ENCODE results near the gene ARAP2.

ARAP2 gene

DNA sequence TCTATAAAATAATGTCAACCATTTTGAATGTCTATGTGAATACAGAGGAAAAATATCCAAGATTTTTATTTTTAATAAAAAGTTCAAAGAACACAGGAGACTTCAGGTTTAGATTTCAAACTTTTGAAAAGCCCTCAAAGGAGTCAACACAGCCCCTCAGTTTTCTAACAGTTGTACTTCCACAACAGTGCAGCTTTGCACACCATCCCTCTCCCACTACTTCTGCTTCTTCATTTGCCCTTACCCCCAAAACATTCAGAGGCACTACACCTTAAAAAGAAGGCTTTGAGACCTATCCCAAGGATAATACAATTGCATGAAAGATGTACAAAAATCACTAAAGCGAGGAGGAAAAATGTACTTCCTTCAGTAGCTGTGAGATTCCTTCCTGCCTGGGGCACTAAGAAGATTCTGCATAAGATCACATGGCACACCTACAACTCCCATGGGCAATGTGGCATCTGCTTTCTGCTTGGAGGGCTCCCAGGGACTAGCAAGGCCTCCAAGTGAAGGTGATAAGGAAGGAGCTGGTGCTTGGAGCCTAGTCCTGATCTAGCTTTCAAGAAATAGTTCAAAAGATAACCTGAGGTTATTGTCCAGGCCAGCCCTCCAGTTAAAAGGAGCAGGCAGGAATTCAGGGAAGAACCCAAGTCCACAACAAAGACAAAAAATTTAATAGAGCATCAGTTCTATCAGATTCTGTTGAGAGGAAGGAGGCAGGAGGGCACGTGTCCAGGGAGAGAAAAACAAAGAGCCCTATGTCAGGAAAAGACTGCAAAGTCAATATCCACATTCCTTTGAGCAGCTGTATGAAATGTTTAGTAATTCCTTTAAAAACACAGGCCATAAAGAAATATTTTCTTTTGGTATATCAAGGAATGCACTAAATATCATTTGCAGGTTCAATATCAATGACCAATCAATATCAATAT is 19.1 kb downstream of the ARAP2 start (continued):
- no peak for TF ChIP-seq HIC1 (tag by site-specific recombination; IDR thresholded peaks at IDR 0.05)

GRCh38 chr4:36222702-36223101 is 21.6 kb downstream of the ARAP2 start:
- TF ChIP-seq ZNF266 (tag by site-specific recombination; IDR thresholded peaks at IDR 0.05; ENCODE audit: low read depth) (no peak), SCRT2 (tag by site-specific recombination; IDR thresholded peaks at IDR 0.05) (no peak), ZNF2 (tag by site-specific recombination; IDR thresholded peaks at IDR 0.05) (no peak), ZNF645 (tag by site-specific recombination; IDR thresholded peaks at IDR 0.05) (no peak), ZNF558 (tag by site-specific recombination; IDR thresholded peaks at IDR 0.05) (no peak), TRIM28 (IDR thresholded peaks at IDR 0.05; ENCODE audit: borderline replicate concordance, low read length) (no peak), ZNF585B (tag by site-specific recombination; IDR thresholded peaks at IDR 0.05) (no peak), BCL11A (tag by site-specific recombination; IDR thresholded peaks at IDR 0.05; ENCODE audit: low read depth) (no peak), ZNF24 (tag by site-specific recombination; IDR thresholded peaks at IDR 0.05) (no peak), OVOL3 (tag by site-specific recombination; IDR thresholded peaks at IDR 0.05) (no peak), ZNF513 (tag by site-specific recombination; IDR thresholded peaks at IDR 0.05) (no peak), ZNF600 (tag by site-specific recombination; IDR thresholded peaks at IDR 0.05) (no peak), ZNF394 (tag by site-specific recombination; IDR thresholded peaks at IDR 0.05; ENCODE audit: borderline replicate concordance) (no peak), ZSCAN18 (tag by site-specific recombination; IDR thresholded peaks at IDR 0.05) (no peak), ZNF776 (tag by site-specific recombination; IDR thresholded peaks at IDR 0.05; ENCODE audit: borderline replicate concordance) (no peak)
- TF ChIP-seq, protein P1, sequence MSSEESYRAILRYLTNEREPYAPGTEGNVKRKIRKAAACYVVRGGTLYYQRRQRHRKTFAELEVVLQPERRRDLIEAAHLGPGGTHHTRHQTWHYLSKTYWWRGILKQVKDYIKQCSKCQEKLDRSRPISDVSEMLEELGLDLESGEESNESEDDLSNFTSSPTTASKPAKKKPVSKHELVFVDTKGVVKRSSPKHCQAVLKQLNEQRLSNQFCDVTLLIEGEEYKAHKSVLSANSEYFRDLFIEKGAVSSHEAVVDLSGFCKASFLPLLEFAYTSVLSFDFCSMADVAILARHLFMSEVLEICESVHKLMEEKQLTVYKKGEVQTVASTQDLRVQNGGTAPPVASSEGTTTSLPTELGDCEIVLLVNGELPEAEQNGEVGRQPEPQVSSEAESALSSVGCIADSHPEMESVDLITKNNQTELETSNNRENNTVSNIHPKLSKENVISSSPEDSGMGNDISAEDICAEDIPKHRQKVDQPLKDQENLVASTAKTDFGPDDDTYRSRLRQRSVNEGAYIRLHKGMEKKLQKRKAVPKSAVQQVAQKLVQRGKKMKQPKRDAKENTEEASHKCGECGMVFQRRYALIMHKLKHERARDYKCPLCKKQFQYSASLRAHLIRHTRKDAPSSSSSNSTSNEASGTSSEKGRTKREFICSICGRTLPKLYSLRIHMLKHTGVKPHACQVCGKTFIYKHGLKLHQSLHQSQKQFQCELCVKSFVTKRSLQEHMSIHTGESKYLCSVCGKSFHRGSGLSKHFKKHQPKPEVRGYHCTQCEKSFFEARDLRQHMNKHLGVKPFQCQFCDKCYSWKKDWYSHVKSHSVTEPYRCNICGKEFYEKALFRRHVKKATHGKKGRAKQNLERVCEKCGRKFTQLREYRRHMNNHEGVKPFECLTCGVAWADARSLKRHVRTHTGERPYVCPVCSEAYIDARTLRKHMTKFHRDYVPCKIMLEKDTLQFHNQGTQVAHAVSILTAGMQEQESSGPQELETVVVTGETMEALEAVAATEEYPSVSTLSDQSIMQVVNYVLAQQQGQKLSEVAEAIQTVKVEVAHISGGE (tag by site-specific recombination; conservative IDR thresholded peaks at IDR 0.05; ENCODE audit: low read depth), result no peak

More at GRCh38 chr4:36222702-36223101, 21.6 kb downstream of the ARAP2 start:
- H3K27ac ChIP-seq (ENCODE audit: extremely low read depth, low read depth, low read length), result no peak overlapping the region
- POLR2A ChIA-PET, result no interaction called here
- no peaks in the 10 kb centered on the region for H3K9me3 ChIP-seq (ENCODE audit: control insufficient read depth, insufficient read depth, low read depth, low read length)
- H3K4me1 ChIP-seq (ENCODE audit: control insufficient read depth, insufficient read depth, low read length), result 0 out of 2 replicates have a peak, but pooled peaks cover 2% of the 10 kb centered on the region
- H3K36me3 ChIP-seq (ENCODE audit: control insufficient read depth in 2 of 2, insufficient read depth in 1 of 2, low read length in 2 of 2), result no peaks in the 10 kb centered on the region
- H3K4me3 ChIP-seq (ENCODE audit: low read depth, low read length), result no peak overlapping the region
- CTCF ChIA-PET, result no interaction called here

Measured in HEK293 (cell line).